ENCODE results near the gene DIS3L2.
"Not testable (repeated sequence)": the region's sequence is repeated elsewhere in the genome, so short reads cannot be mapped to it uniquely, and the experiment has no call there.

The DIS3L2 gene

GRCh38 chr2:232364806-232365594 is 403.5 kb downstream of the DIS3L2 start:
- DNase-seq (ENCODE audit: low read depth in 2 of 3, low spot score in 2 of 3) = not testable (repeated sequence)

GRCh38 chr2:232365621-232366321 is 404.3 kb downstream of the DIS3L2 start:
- DNase-seq (ENCODE audit: low read depth in 2 of 3, low spot score in 2 of 3) = no peak

GRCh38 chr2:232366461-232366860 is 404.9 kb downstream of the DIS3L2 start:
- DNase-seq (ENCODE audit: low read depth in 2 of 3, low spot score in 2 of 3) = not testable (repeated sequence)

GRCh38 chr2:232367016-232367415 is 405.5 kb downstream of the DIS3L2 start:
- DNase-seq (ENCODE audit: low read depth in 2 of 3, low spot score in 2 of 3) = no peak

- DNase-seq (ENCODE audit: low read depth in 2 of 3, low spot score in 2 of 3) = no peak
Observed at GRCh38 chr2:232367591-232368233, 406.2 kb downstream of the DIS3L2 start.

- no peak for DNase-seq (ENCODE audit: low read depth in 2 of 3, low spot score in 2 of 3)
Observed at GRCh38 chr2:232368311-232368731, 406.8 kb downstream of the DIS3L2 start.

GRCh38 chr2:232369126-232369951 is 407.8 kb downstream of the DIS3L2 start:
- no peak for DNase-seq (ENCODE audit: low read depth in 2 of 3, low spot score in 2 of 3)

- not testable (repeated sequence) for DNase-seq (ENCODE audit: low read depth in 2 of 3, low spot score in 2 of 3)
Observed at GRCh38 chr2:232370007-232370406, 408.5 kb downstream of the DIS3L2 start.

- no peak for DNase-seq (ENCODE audit: low read depth in 2 of 3, low spot score in 2 of 3)
Observed at GRCh38 chr2:232372231-232373208, 411.0 kb downstream of the DIS3L2 start.

- DNase-seq (ENCODE audit: low read depth in 2 of 3, low spot score in 2 of 3) = no peak
Observed at GRCh38 chr2:232374356-232374755, 412.8 kb downstream of the DIS3L2 start.

- DNase-seq (ENCODE audit: low read depth in 2 of 3, low spot score in 2 of 3) = no peak
Observed at GRCh38 chr2:232375164-232375563, 413.7 kb downstream of the DIS3L2 start.

GRCh38 chr2:232376260-232376659 is 414.7 kb downstream of the DIS3L2 start:
- DNase-seq (ENCODE audit: low read depth in 2 of 3, low spot score in 2 of 3) = no peak

GRCh38 chr2:232376713-232377112 is 415.2 kb downstream of the DIS3L2 start:
- DNase-seq (ENCODE audit: low read depth in 2 of 3, low spot score in 2 of 3) = no peak

- no peak for DNase-seq (ENCODE audit: low read depth in 2 of 3, low spot score in 2 of 3)
Observed at GRCh38 chr2:232377319-232377718, 415.8 kb downstream of the DIS3L2 start.

- no peak for DNase-seq (ENCODE audit: low read depth in 2 of 3, low spot score in 2 of 3)
Observed at GRCh38 chr2:232377841-232378734, 416.6 kb downstream of the DIS3L2 start.

- not testable (repeated sequence) for DNase-seq (ENCODE audit: low read depth in 2 of 3, low spot score in 2 of 3)
Observed at GRCh38 chr2:232378735-232379151, 417.2 kb downstream of the DIS3L2 start, which contains the start of gene ALPP. Gene ALPP, plus strand, starts transcription at chr2:232378751. Its CDS starts 52 bp downstream, at chr2:232378803.

GRCh38 chr2:232379610-232380590 is 418.4 kb downstream of the DIS3L2 start:
- DNase-seq (ENCODE audit: low read depth in 2 of 3, low spot score in 2 of 3) = not testable (repeated sequence)

Measured in activated CD8-positive, alpha-beta memory T cell treated with anti-CD3 and anti-CD28 coated beads for 48 hours (primary cell).